HEK293 (cell line): ENCODE measurements around the gene RPL27.

Experiments
- FEZF1 ChIP-seq: fragments of 450-650 bp; formaldehyde crosslinking; IDR thresholded peaks from 2 replicates; pipeline ENCODE4 v1.5.1; 2016; ENCODE audit warnings: missing biosample characterization, missing genetic modification characterization
- HOXD13 ChIP-seq: sonication (generic); formaldehyde crosslinking; IDR thresholded peaks from 2 replicates; pipeline ENCODE4 v1.8.0; 2022; ENCODE audit warnings: missing genetic modification reagents, borderline replicate concordance
- KLF1 ChIP-seq: fragments of 450-650 bp; formaldehyde crosslinking; IDR thresholded peaks from 2 replicates; pipeline ENCODE4 v1.5.1; 2016; ENCODE audit warnings: missing biosample characterization, missing genetic modification characterization
- MEIS1 ChIP-seq: sonication (generic); formaldehyde crosslinking; IDR thresholded peaks from 2 replicates; pipeline ENCODE4 v1.8.1; 2022; ENCODE audit warnings: missing genetic modification reagents, mild to moderate bottlenecking, borderline replicate concordance
- MYNN ChIP-seq: fragments of 450-650 bp; formaldehyde crosslinking; IDR thresholded peaks from 2 replicates; pipeline ENCODE4 v1.5.1; 2016; ENCODE audit warnings: missing biosample characterization, missing genetic modification characterization, borderline replicate concordance
- TCF7L2 ChIP-seq: IDR thresholded peaks from 2 replicates; pipeline ENCODE4 v1.6.1; 2011; ENCODE audit warnings: low read depth, mild to moderate bottlenecking, inconsistent platforms, low read length, moderate library complexity, borderline replicate concordance
- WT1 ChIP-seq: fragments of 450-650 bp; formaldehyde crosslinking; IDR thresholded peaks from 2 replicates; pipeline ENCODE4 v1.5.1; 2016; ENCODE audit warnings: missing biosample characterization, missing genetic modification characterization
- ZNF112 ChIP-seq: fragments of 450-650 bp; formaldehyde crosslinking; IDR thresholded peaks from 2 replicates; pipeline ENCODE4 v1.5.0; 2017; ENCODE audit warnings: missing biosample characterization, missing genetic modification characterization
- ZNF221 ChIP-seq: fragments of 450-650 bp; formaldehyde crosslinking; IDR thresholded peaks from 2 replicates; pipeline ENCODE4 v1.5.1; 2017; ENCODE audit warnings: missing biosample characterization, missing genetic modification characterization, borderline replicate concordance
- ZNF248 ChIP-seq: fragments of 450-650 bp; formaldehyde crosslinking; IDR thresholded peaks from 2 replicates; pipeline ENCODE4 v1.5.1; 2017; ENCODE audit warnings: missing biosample characterization, missing genetic modification characterization
- ZNF335 ChIP-seq: fragments of 450-650 bp; formaldehyde crosslinking; conservative IDR thresholded peaks from 2 replicates; pipeline ENCODE4 v1.5.1; 2016; ENCODE audit warnings: missing biosample characterization, missing genetic modification characterization
- ZNF544 ChIP-seq: fragments of 450-650 bp; formaldehyde crosslinking; IDR thresholded peaks from 2 replicates; pipeline ENCODE4 v1.5.0; 2017; ENCODE audit warnings: missing biosample characterization, missing genetic modification characterization
- ZNF560 ChIP-seq: fragments of 450-650 bp; formaldehyde crosslinking; IDR thresholded peaks from 2 replicates; pipeline ENCODE4 v1.5.1; 2017; ENCODE audit warnings: missing biosample characterization, missing genetic modification characterization, borderline replicate concordance
- ZNF677 ChIP-seq: fragments of 450-650 bp; IDR thresholded peaks from 2 replicates; pipeline ENCODE4 v1.5.0; 2018; ENCODE audit warnings: missing biosample characterization, mild to moderate bottlenecking, missing genetic modification characterization, moderate library complexity
- ZNF701 ChIP-seq: fragments of 450-650 bp; formaldehyde crosslinking; IDR thresholded peaks from 2 replicates; pipeline ENCODE4 v1.5.1; 2016; ENCODE audit warnings: missing biosample characterization, missing genetic modification characterization
- TF ChIP-seq, protein P1 (sequence below): fragments of 450-650 bp; formaldehyde crosslinking; IDR thresholded peaks from 2 replicates; pipeline ENCODE4 v1.5.1; 2016; ENCODE audit warnings: missing biosample characterization, missing genetic modification characterization
- TF ChIP-seq, protein P2 (sequence below): fragments of 450-650 bp; formaldehyde crosslinking; IDR thresholded peaks from 2 replicates; pipeline ENCODE4 v1.5.1; 2016; ENCODE audit warnings: missing biosample characterization, missing genetic modification characterization, borderline replicate concordance
- TF ChIP-seq, protein P3 (sequence below): fragments of 450-650 bp; formaldehyde crosslinking; IDR thresholded peaks from 2 replicates; pipeline ENCODE4 v1.5.1; 2016; ENCODE audit warnings: missing biosample characterization, missing genetic modification characterization
- TF ChIP-seq, protein P4 (sequence below): fragments of 450-650 bp; formaldehyde crosslinking; IDR thresholded peaks from 2 replicates; pipeline ENCODE4 v1.5.1; 2016; ENCODE audit warnings: missing biosample characterization, missing genetic modification characterization
- TF ChIP-seq, protein P5 (sequence below): fragments of 450-650 bp; formaldehyde crosslinking; IDR thresholded peaks from 2 replicates; pipeline ENCODE4 v1.5.1; 2016; ENCODE audit warnings: missing biosample characterization, missing genetic modification characterization
- TF ChIP-seq, protein P6 (sequence below): fragments of 450-650 bp; formaldehyde crosslinking; IDR thresholded peaks from 2 replicates; pipeline ENCODE4 v1.5.1; 2016; ENCODE audit warnings: missing biosample characterization, missing genetic modification characterization
- TF ChIP-seq, protein P7 (sequence below): fragments of 450-650 bp; IDR thresholded peaks from 2 replicates; pipeline ENCODE4 v1.5.1; 2018; ENCODE audit warnings: missing biosample characterization, mild to moderate bottlenecking, missing genetic modification characterization

Gene RPL27

DNA sequence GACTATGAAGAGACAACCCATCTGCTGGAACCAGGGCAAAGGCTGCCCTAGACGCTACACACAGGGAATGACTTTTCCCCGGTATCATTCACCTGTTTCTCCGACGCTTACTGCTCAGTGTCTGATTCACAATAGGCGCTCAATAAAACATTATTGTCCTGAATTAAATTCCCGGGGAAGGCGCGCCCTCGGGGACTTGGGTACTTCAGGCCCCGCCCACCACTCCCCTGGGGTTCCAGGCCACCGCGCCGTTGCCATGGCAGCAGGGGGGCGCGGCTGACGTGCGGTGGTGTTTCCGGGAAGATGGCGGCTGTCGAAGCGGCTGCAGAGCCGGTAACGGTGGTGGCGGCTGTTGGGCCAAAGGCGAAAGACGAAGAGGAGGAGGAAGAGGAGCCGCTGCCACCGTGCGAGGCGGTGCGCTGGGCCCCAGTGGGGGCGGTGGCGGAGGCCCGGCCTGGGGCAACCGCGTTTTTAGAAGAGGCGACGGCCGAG lies 17.9 kb upstream of the RPL27 start, which contains the start of gene RUNDC1 (continued):
- TF ChIP-seq, protein P1, sequence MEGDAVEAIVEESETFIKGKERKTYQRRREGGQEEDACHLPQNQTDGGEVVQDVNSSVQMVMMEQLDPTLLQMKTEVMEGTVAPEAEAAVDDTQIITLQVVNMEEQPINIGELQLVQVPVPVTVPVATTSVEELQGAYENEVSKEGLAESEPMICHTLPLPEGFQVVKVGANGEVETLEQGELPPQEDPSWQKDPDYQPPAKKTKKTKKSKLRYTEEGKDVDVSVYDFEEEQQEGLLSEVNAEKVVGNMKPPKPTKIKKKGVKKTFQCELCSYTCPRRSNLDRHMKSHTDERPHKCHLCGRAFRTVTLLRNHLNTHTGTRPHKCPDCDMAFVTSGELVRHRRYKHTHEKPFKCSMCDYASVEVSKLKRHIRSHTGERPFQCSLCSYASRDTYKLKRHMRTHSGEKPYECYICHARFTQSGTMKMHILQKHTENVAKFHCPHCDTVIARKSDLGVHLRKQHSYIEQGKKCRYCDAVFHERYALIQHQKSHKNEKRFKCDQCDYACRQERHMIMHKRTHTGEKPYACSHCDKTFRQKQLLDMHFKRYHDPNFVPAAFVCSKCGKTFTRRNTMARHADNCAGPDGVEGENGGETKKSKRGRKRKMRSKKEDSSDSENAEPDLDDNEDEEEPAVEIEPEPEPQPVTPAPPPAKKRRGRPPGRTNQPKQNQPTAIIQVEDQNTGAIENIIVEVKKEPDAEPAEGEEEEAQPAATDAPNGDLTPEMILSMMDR (tag by site-specific recombination) = 0 out of 2 replicates have a peak, but pooled peaks have one; percentile 0
- TF ChIP-seq ZNF221 (no peak), ZNF112 (tag by site-specific recombination) (no peak), HOXD13 (CRISPR knock-in tag) (no peak), MEIS1 (CRISPR knock-in tag) (no peak), ZNF677 (no peak), ZNF544 (tag by site-specific recombination) (no peak), TCF7L2 (no peak), MYNN (tag by site-specific recombination) (no peak), FEZF1 (tag by site-specific recombination) (no peak), ZNF335 (peak; percentile 98), ZNF560 (tag by site-specific recombination) (no peak), KLF1 (tag by site-specific recombination) (peak; percentile 92), ZNF248 (tag by site-specific recombination) (no peak), ZNF701 (no peak), WT1 (tag by site-specific recombination) (0 out of 2 replicates have a peak, but pooled peaks have one; percentile 10)
- TF ChIP-seq, protein P2, sequence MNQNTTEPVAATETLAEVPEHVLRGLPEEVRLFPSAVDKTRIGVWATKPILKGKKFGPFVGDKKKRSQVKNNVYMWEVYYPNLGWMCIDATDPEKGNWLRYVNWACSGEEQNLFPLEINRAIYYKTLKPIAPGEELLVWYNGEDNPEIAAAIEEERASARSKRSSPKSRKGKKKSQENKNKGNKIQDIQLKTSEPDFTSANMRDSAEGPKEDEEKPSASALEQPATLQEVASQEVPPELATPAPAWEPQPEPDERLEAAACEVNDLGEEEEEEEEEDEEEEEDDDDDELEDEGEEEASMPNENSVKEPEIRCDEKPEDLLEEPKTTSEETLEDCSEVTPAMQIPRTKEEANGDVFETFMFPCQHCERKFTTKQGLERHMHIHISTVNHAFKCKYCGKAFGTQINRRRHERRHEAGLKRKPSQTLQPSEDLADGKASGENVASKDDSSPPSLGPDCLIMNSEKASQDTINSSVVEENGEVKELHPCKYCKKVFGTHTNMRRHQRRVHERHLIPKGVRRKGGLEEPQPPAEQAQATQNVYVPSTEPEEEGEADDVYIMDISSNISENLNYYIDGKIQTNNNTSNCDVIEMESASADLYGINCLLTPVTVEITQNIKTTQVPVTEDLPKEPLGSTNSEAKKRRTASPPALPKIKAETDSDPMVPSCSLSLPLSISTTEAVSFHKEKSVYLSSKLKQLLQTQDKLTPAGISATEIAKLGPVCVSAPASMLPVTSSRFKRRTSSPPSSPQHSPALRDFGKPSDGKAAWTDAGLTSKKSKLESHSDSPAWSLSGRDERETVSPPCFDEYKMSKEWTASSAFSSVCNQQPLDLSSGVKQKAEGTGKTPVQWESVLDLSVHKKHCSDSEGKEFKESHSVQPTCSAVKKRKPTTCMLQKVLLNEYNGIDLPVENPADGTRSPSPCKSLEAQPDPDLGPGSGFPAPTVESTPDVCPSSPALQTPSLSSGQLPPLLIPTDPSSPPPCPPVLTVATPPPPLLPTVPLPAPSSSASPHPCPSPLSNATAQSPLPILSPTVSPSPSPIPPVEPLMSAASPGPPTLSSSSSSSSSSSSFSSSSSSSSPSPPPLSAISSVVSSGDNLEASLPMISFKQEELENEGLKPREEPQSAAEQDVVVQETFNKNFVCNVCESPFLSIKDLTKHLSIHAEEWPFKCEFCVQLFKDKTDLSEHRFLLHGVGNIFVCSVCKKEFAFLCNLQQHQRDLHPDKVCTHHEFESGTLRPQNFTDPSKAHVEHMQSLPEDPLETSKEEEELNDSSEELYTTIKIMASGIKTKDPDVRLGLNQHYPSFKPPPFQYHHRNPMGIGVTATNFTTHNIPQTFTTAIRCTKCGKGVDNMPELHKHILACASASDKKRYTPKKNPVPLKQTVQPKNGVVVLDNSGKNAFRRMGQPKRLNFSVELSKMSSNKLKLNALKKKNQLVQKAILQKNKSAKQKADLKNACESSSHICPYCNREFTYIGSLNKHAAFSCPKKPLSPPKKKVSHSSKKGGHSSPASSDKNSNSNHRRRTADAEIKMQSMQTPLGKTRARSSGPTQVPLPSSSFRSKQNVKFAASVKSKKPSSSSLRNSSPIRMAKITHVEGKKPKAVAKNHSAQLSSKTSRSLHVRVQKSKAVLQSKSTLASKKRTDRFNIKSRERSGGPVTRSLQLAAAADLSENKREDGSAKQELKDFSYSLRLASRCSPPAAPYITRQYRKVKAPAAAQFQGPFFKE (tag by site-specific recombination) = no peak
- TF ChIP-seq, protein P3, sequence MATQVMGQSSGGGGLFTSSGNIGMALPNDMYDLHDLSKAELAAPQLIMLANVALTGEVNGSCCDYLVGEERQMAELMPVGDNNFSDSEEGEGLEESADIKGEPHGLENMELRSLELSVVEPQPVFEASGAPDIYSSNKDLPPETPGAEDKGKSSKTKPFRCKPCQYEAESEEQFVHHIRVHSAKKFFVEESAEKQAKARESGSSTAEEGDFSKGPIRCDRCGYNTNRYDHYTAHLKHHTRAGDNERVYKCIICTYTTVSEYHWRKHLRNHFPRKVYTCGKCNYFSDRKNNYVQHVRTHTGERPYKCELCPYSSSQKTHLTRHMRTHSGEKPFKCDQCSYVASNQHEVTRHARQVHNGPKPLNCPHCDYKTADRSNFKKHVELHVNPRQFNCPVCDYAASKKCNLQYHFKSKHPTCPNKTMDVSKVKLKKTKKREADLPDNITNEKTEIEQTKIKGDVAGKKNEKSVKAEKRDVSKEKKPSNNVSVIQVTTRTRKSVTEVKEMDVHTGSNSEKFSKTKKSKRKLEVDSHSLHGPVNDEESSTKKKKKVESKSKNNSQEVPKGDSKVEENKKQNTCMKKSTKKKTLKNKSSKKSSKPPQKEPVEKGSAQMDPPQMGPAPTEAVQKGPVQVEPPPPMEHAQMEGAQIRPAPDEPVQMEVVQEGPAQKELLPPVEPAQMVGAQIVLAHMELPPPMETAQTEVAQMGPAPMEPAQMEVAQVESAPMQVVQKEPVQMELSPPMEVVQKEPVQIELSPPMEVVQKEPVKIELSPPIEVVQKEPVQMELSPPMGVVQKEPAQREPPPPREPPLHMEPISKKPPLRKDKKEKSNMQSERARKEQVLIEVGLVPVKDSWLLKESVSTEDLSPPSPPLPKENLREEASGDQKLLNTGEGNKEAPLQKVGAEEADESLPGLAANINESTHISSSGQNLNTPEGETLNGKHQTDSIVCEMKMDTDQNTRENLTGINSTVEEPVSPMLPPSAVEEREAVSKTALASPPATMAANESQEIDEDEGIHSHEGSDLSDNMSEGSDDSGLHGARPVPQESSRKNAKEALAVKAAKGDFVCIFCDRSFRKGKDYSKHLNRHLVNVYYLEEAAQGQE (tag by site-specific recombination) = no peak
- TF ChIP-seq, protein P4, sequence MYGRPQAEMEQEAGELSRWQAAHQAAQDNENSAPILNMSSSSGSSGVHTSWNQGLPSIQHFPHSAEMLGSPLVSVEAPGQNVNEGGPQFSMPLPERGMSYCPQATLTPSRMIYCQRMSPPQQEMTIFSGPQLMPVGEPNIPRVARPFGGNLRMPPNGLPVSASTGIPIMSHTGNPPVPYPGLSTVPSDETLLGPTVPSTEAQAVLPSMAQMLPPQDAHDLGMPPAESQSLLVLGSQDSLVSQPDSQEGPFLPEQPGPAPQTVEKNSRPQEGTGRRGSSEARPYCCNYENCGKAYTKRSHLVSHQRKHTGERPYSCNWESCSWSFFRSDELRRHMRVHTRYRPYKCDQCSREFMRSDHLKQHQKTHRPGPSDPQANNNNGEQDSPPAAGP (tag by site-specific recombination) = no peak
- TF ChIP-seq, protein P5, sequence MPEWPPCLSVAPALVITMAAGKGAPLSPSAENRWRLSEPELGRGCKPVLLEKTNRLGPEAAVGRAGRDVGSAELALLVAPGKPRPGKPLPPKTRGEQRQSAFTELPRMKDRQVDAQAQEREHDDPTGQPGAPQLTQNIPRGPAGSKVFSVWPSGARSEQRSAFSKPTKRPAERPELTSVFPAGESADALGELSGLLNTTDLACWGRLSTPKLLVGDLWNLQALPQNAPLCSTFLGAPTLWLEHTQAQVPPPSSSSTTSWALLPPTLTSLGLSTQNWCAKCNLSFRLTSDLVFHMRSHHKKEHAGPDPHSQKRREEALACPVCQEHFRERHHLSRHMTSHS = no peak
- TF ChIP-seq, protein P6, sequence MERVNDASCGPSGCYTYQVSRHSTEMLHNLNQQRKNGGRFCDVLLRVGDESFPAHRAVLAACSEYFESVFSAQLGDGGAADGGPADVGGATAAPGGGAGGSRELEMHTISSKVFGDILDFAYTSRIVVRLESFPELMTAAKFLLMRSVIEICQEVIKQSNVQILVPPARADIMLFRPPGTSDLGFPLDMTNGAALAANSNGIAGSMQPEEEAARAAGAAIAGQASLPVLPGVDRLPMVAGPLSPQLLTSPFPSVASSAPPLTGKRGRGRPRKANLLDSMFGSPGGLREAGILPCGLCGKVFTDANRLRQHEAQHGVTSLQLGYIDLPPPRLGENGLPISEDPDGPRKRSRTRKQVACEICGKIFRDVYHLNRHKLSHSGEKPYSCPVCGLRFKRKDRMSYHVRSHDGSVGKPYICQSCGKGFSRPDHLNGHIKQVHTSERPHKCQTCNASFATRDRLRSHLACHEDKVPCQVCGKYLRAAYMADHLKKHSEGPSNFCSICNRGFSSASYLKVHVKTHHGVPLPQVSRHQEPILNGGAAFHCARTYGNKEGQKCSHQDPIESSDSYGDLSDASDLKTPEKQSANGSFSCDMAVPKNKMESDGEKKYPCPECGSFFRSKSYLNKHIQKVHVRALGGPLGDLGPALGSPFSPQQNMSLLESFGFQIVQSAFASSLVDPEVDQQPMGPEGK = peak; percentile 67
- TF ChIP-seq, protein P7, sequence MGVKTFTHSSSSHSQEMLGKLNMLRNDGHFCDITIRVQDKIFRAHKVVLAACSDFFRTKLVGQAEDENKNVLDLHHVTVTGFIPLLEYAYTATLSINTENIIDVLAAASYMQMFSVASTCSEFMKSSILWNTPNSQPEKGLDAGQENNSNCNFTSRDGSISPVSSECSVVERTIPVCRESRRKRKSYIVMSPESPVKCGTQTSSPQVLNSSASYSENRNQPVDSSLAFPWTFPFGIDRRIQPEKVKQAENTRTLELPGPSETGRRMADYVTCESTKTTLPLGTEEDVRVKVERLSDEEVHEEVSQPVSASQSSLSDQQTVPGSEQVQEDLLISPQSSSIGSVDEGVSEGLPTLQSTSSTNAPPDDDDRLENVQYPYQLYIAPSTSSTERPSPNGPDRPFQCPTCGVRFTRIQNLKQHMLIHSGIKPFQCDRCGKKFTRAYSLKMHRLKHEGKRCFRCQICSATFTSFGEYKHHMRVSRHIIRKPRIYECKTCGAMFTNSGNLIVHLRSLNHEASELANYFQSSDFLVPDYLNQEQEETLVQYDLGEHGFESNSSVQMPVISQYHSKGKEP = no peak
